K562 (cell line): ENCODE measurements around the gene ADGRB2. TPM values are rescaled to one million over a fixed set of nuclear protein-coding genes. Genes with fewer than 3 reads are reported as not detected.

ENCODE experiments used
- ATAC-seq: fragments of 200-7000 bp; cut with Tn5 transposase; 3 replicates; pipeline ENCODE4 v1.9.1; 2020; ENCODE audit warnings: moderate library complexity
- BruUV-seq: library from RNA; stranded (reverse); fragments of 400-500 nt; replicated peaks from 2 replicates; lab custom pipeline; 2021; lab: Mats Ljungman, UMichigan
- CTCF ChIA-PET: fragments of 300-600 bp; formaldehyde crosslinking; extraction: SDS; loops from one replicate; lab custom pipeline; 2021; ENCODE audit warnings: low intra/inter-chr PET ratio; lab: Yijun Ruan, JAX
- POLR2A ChIA-PET: fragments of 300-600, 350-650 bp; sonication (Branson Sonifier 250); formaldehyde crosslinking; extraction: SDS; loops from one replicate; lab custom pipeline; 2021; ENCODE audit warnings: antibody characterized with exemption, inconsistent platforms; lab: Yijun Ruan, JAX
- DNase-seq, 4 experiments: peaks; one replicate each; pipeline versions ENCODE4 v3.0.0 to v3.0.0-alpha.2; 2011 to 2018; ENCODE audit warnings: low spot score in 3 of 4, mixed read lengths in 3 of 4; ENCODE audit errors: extremely low read depth in 1 of 4
- FAIRE-seq: peaks from 2 replicates; lab custom pipeline; 2011; peaks lifted over from hg19 to GRCh38; lab: Jason Lieb, UNC
- H2AFZ ChIP-seq: 2 replicates; pipeline ENCODE4 v1.6.0; 2011; ENCODE audit warnings: low read depth, low read length, control low read depth, inconsistent platforms
- H3K27ac ChIP-seq: fragments of 200-600 bp; 3 replicates; pipeline ENCODE4 v1.8.0; 2011; ENCODE audit warnings: low read depth, mild to moderate bottlenecking, control low read depth, inconsistent platforms, low read length, moderate library complexity, mixed read lengths; ENCODE audit errors: extremely low read depth
- H3K27me3 ChIP-seq, 2 experiments: fragments of 300-600 bp in 1 of 2; 2 replicates in 1 of 2; 3 replicates in 1 of 2; pipeline versions ENCODE4 v1.6.0 to v1.8.0; 2011; ENCODE audit warnings: inconsistent platforms in 2 of 2, low read length in 2 of 2, mild to moderate bottlenecking in 1 of 2, mixed read lengths in 1 of 2, moderate library complexity in 1 of 2; ENCODE audit not compliant: control insufficient read depth in 2 of 2, insufficient read depth in 2 of 2
- H3K36me3 ChIP-seq: fragments of 300-600 bp; 3 replicates; pipeline ENCODE4 v1.8.0; 2011; ENCODE audit warnings: mild to moderate bottlenecking, low read length, inconsistent platforms; ENCODE audit not compliant: control insufficient read depth, insufficient read depth
- H3K4me1 ChIP-seq, 2 experiments: fragments of 200-600 bp in 1 of 2; replicated peaks in 1 of 2; 2 replicates in 1 of 2; 3 replicates in 1 of 2; pipeline versions ENCODE4 v1.5.1 to v1.8.0; 2011; ENCODE audit warnings: inconsistent platforms in 2 of 2, low read length in 2 of 2, mild to moderate bottlenecking in 1 of 2, mixed read lengths in 1 of 2, moderate library complexity in 1 of 2; ENCODE audit not compliant: control insufficient read depth in 2 of 2, insufficient read depth in 2 of 2
- H3K4me2 ChIP-seq: 2 replicates; pipeline ENCODE4 v1.6.1; 2011; ENCODE audit warnings: low read length, control low read depth, inconsistent platforms, mixed read lengths; ENCODE audit not compliant: insufficient read depth
- H3K4me3 ChIP-seq: fragments of 200-600 bp; sonication (generic), shearing (Covaris generic); 2 replicates; pipeline ENCODE4 v1.5.1; 2016; ENCODE audit warnings: control low read depth, inconsistent platforms
- H3K79me2 ChIP-seq: fragments of 200-600 bp; 3 replicates; pipeline ENCODE4 v1.8.0; 2011; ENCODE audit warnings: low read length, inconsistent platforms; ENCODE audit not compliant: control insufficient read depth, insufficient read depth
- H3K9ac ChIP-seq, 2 experiments: 2 replicates each; pipeline versions ENCODE4 v1.6.0 to v1.6.1; 2011; ENCODE audit warnings: low read depth in 2 of 2, low read length in 2 of 2, control low read depth in 1 of 2, inconsistent platforms in 1 of 2, mild to moderate bottlenecking in 1 of 2, mixed read lengths in 1 of 2; ENCODE audit not compliant: insufficient read depth in 1 of 2
- H3K9me1 ChIP-seq: one replicate; pipeline ENCODE4 v1.6.0; 2011; ENCODE audit warnings: inconsistent platforms, mild to moderate bottlenecking, low read length, moderate library complexity; ENCODE audit not compliant: control insufficient read depth, insufficient read depth
- H3K9me3 ChIP-seq: replicated peaks from 2 replicates; pipeline ENCODE4 v1.5.1; 2011; ENCODE audit warnings: low read depth, low read length, inconsistent platforms; ENCODE audit not compliant: control insufficient read depth, insufficient read depth
- H4K20me1 ChIP-seq: replicated peaks from 2 replicates; pipeline ENCODE4 v1.6.1; 2011; ENCODE audit warnings: low read length, inconsistent platforms, mixed read lengths; ENCODE audit not compliant: control insufficient read depth, insufficient read depth
- CC2D1A ChIP-seq: fragments of 450-650 bp; IDR thresholded peaks from 2 replicates; pipeline ENCODE4 v1.6.1; 2017; ENCODE audit warnings: mild to moderate bottlenecking
- E4F1 ChIP-seq: fragments of 250-450 bp; sonication (Bioruptor Pico); IDR thresholded peaks from 2 replicates; pipeline ENCODE4 v1.5.0; 2021; ENCODE audit warnings: mild to moderate bottlenecking, borderline replicate concordance
- ERF ChIP-seq: fragments of 450-650 bp; formaldehyde crosslinking; IDR thresholded peaks from 2 replicates; pipeline ENCODE4 v1.4.0; 2020; ENCODE audit warnings: mild to moderate bottlenecking, mixed read lengths
- FOXK1 ChIP-seq: sonication (generic); formaldehyde crosslinking; IDR thresholded peaks from 2 replicates; pipeline ENCODE4 v1.8.0; 2022; ENCODE audit warnings: missing genetic modification reagents, mild to moderate bottlenecking, borderline replicate concordance
- HMG20B ChIP-seq: fragments of 250-450 bp; sonication (Bioruptor Pico); IDR thresholded peaks from 2 replicates; pipeline ENCODE4 v1.5.0; 2021; ENCODE audit warnings: mild to moderate bottlenecking
- HMGN3 ChIP-seq: IDR thresholded peaks from 2 replicates; pipeline ENCODE4 v1.6.1; 2011; ENCODE audit warnings: borderline replicate concordance, low read depth, mild to moderate bottlenecking, mixed read lengths, low read length; ENCODE audit not compliant: insufficient read length; ENCODE audit errors: extremely low read depth
- KAT2B ChIP-seq: IDR thresholded peaks from one replicate; pipeline ENCODE4 v1.6.1; 2012; ENCODE audit warnings: low read depth, mild to moderate bottlenecking, control low read depth, inconsistent platforms, low read length, moderate library complexity
- PRDM10 ChIP-seq: fragments of 450-650 bp; IDR thresholded peaks from 2 replicates; pipeline ENCODE4 v1.6.1; 2018; ENCODE audit not compliant: partially characterized antibody
- RBM34 ChIP-seq: fragments of 200-400 bp; formaldehyde crosslinking; IDR thresholded peaks from 2 replicates; pipeline ENCODE4 v1.6.1; 2018; ENCODE audit warnings: low read length, borderline replicate concordance; ENCODE audit not compliant: insufficient read depth
- SMAD1 ChIP-seq: fragments of 150-350 bp; IDR thresholded peaks from 2 replicates; pipeline ENCODE4 v1.6.1; 2014; ENCODE audit warnings: low read length, low read depth; ENCODE audit not compliant: partially characterized antibody
- USF1 ChIP-seq: sonication (generic); formaldehyde crosslinking; IDR thresholded peaks from 2 replicates; pipeline ENCODE4 v1.9.0; 2022; ENCODE audit warnings: mild to moderate bottlenecking, missing genetic modification reagents
- WGBS: fragments of 100-300 bp; shearing (Covaris generic); methylation state at CpG from one replicate; pipeline ENCODE4 v1.1.6; 2016; ENCODE audit warnings: low coverage, mixed read lengths; ENCODE audit not compliant: insufficient coverage; ENCODE audit errors: missing lambda C conversion rate; 5-methylcytosine and 5-hydroxymethylcytosine counted together
- in situ Hi-C: fragments of 300-500 bp; cut with MboI; formaldehyde crosslinking; loops from 4 replicates; pipeline ENCODE4 v1.15.0; 2018; ENCODE audit warnings: inconsistent platforms, mixed read lengths
- intact Hi-C: fragments of 100-400 bp; cut with micrococcal nuclease; formaldehyde crosslinking; loops from 2 replicates; pipeline ENCODE4 v1.14.2; 2022
- polyA plus RNA-seq, 8 experiments: library from polyadenylated mRNA; depleted of rRNA in 4 of 8; stranded (reverse) in 5 of 8; unstranded in 3 of 8; fragments of >200 nt; fragmentation: Nextera tagmentation in 2 of 8; fragmentation: Illumina TruSeq in 1 of 8; extraction: Ambion mirVana in 2 of 8; extraction: Trizol in 1 of 8; gene quantifications; 2 replicates each; pipeline versions ENCODE4 v1.2.1 to v1.2.3, GENCODE V29; 2011 to 2014; ENCODE audit warnings: inconsistent platforms in 1 of 8, missing spikeins in 1 of 8
- total RNA-seq, 7 experiments: library from RNA; depleted of rRNA in 6 of 7; stranded (reverse); fragments of >200 nt in 6 of 7; fragmentation: Illumina TruSeq in 2 of 7; extraction: Trizol in 2 of 7; gene quantifications; 2 replicates each; pipeline versions ENCODE4 v1.2.1 to v1.2.3, GENCODE V29; 2011 to 2021; ENCODE audit warnings: low replicate concordance in 1 of 7

ADGRB2 gene
- total and polyA plus RNA-seq, 9 of the 15 experiments (the other 6 are each of a cell fraction or from before 2014, with no cell fraction given): 0.04 to 0.23 (median 0.20) TPM; not detected in 2

- DNase-seq (no peak), FAIRE-seq (no peak), ATAC-seq (no peak)
- Histone ChIP-seq H3K9me3 (no peaks in the 10 kb centered on the region), H3K27ac (no peak overlapping the region), H2AFZ (no peak overlapping the region), H4K20me1 (peaks cover 28% of the 10 kb centered on the region), H3K4me3 (no peak overlapping the region), H3K27me3 (peaks cover 82 to 95% of the 10 kb centered on the region in 2 experiments), H3K36me3 (no peaks in the 10 kb centered on the region), H3K79me2 (no peaks in the 10 kb centered on the region), H3K4me2 (no peak overlapping the region), H3K9me1 (no peaks in the 10 kb centered on the region), H3K9ac (no peak overlapping the region), H3K4me1 (peaks cover 0 to 28% of the 10 kb centered on the region in 2 experiments; a peak in 1 of 5 replicates)
- CTCF ChIA-PET: no interaction called here
- POLR2A ChIA-PET: interaction anchor here (0.6 to 0.8 kb wide), 2 partner anchors 14 to 223 kb away, joined by 3 to 4 read pairs; no protein-coding TSS in a partner anchor
- BruUV-seq: no TSS peak
- WGBS: under 1% methylated on average over 11 of the region's 12 CpGs
- in situ Hi-C loops (no loop called here), intact Hi-C loops (no loop called here)
- no peak for TF ChIP-seq CC2D1A
- no peak for TF ChIP-seq SMAD1
- no peak for TF ChIP-seq PRDM10
- no peak for TF ChIP-seq FOXK1 (CRISPR knock-in tag)
- no peak for TF ChIP-seq USF1
- TF ChIP-seq HMGN3: no peak
- TF ChIP-seq E4F1 (CRISPR knock-in tag): no peak
- no peak for TF ChIP-seq KAT2B
- no peak for TF ChIP-seq HMG20B (CRISPR knock-in tag)
- TF ChIP-seq ERF (CRISPR knock-in tag): no peak
- no peak for TF ChIP-seq RBM34
These were observed 33.0 kb downstream of the ADGRB2 start for GRCh38 chr1:31731049-31731565.
